HG03460 (cell line): ENCODE measurements around the gene GAK.

Source experiments
- ATAC-seq: cut with Tn5 transposase; IDR thresholded peaks from one replicate; pipeline ENCODE4 v1.9.1; 2021; ENCODE audit not compliant: unreplicated experiment

GAK gene

DNA sequence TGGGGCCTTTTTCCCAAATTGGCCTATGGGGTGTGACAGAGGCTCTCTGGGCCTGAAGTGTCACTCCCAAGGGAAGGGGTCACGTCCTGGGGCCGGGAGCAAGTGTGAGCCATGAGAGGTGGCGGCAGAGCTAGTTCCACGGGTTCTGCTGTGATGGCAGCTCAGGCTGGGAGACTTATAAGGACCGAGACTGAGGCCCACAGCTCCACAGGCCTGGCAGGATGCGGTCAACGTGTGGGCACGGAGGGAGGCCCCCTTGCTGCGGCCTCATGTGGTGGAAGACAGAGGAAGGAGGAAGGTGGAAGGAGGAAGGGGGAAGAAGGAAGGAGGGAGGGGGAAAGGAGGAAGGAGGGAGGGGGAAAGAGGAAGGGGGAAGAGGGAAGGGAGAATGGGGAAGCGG is 99.0 kb downstream of the GAK start:
- ATAC-seq, result no peak

DNA sequence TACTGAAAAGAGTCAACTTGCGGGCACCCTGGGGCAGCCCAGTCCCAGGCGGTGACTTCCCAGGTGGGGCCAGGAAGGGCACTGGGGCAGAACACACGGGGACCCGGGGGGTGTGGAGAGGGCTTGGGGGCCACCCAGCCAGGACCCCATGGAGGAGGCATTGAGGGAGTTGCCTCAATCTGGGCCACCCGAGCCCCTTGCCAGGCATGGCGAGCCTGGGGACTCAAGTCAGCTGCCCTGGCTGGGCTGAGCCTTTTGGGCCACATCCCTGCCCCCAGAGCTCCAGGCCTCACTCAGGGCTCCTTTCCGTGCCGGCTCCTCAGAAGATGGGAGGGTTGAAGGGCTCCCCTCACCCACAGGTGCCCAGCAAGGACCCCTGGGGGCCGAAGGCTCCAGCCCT is 99.6 kb downstream of the GAK start:
- no peak for ATAC-seq

GRCh38 chr4:832108-832507 is 100.0 kb downstream of the GAK start:
- no peak for ATAC-seq

DNA sequence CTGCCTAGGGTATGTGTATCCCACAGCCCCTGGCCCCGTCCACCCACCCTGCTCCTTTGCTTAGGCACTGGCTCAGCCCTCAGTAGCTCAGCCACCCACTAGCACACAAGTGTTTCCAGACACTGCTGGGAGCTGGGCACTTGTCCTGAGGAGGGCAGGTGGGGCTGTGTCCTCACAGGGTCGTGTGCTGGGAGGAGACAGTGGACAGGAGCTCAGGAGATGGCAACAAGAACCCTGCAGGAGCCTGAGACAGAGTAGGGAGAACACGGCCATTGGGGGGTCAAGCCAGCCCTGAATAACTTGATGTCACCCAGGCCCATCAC is 100.7 kb downstream of the GAK start:
- no peak for ATAC-seq

DNA sequence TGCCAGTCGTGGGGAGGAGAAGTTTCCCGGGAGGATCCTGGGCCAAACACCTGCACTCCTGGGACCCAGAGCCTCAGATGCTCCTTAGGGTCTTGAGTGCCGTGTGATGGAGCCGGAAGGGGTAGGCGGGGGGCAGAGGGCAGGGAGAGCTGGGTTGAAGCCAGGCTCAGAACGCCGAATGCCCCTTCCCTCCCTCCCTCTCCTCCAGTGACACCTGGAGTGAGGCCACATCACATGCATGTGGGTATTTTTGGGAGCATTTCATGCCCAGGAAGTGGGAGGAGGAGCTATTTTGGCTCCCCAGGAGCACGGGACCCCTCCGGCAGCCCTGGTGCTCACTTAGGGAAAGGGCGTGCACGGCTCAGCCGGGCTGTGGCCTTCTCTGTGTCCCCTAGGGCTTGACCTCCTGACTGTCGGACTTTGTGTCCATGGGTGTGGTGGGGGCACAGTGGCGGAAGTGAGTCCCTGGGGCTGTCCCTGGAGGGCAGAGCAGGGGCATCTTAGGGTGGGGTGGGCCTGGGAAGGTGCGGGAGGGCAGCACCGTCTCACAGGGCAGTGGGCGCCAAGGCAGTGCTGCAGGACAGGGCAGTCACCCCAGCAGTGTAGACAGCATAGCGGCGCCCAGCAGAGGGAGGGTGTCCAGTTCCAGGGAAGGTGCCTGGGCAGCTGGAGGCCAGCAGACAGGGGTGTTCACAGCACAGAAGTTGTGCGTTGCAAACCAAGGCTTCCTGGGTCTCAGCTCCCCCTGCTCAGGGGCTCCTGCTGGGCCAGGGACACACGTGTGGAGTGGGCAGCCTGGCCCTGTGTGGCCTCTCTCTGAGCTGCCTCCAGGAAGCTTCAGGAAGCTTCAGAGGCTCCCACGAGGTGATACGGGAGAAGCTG is 101.3 kb downstream of the GAK start:
- ATAC-seq, result no peak

- ATAC-seq, result no peak
Observed at GRCh38 chr4:829761-830600, 102.1 kb downstream of the GAK start.

DNA sequence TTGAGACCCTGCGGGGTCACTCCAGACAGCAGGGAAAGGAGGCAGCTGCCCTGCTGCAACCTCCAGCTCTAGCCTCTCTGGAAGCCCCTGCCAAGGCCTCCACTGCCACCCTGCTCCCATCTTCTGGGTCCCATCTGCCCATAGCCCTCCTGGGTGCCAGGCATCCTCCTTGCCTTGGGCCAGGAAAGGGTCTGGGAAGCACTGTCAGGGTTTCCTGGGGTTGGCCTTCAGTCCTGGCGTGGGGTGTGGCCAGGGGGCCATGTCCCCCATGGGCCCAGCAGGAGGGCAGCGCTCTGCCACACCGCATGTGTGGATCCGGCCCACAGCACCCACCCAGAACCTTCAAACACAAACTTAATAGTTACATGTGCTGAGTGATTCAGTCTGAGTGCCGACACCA is 102.8 kb downstream of the GAK start:
- no peak for ATAC-seq

- ATAC-seq, result no peak
Observed at GRCh38 chr4:828641-829271, 103.4 kb downstream of the GAK start.

GRCh38 chr4:827209-828081 is 104.7 kb downstream of the GAK start:
- ATAC-seq, result no peak

DNA sequence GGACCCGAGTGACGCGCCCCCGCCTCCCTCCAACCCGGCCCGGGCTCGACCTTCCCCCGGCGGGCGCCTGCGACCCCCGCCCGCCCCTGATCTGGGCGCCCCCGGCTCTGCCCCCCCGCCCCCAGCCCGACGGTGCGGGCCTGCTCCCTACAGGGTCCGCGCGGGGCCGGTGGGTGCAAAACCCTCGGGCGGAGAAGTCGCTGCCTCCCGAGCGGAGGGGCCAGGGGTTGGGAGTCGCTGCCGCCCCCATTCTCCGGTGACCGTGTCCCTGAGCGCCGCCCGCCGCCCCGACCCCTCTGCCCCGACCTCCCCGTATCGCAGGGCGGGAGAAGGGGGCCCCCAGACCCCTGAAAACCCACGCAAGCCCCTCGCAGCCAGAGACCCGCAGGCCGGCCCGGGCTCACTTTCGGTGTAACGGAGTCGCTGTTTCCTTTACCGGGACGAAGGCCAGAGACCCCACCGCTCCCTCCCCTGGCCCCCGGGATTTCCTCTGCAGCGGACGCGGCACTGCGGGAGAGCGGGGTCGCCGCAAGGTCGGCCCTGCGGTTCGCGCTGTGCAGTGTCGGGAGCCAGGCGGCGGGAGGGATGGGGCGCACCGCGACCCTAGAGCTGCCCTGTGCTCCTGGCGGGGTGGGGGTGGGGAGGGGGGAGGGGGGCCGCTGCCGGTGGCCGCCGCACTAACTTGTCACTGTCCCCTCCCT is 105.5 kb downstream of the GAK start:
- no peak for ATAC-seq

- ATAC-seq, result no peak
Observed at GRCh38 chr4:825971-826330, 106.2 kb downstream of the GAK start, which contains the start of gene CPLX1. TSS of gene CPLX1 (minus strand) at chr4:826129. CDS start at chr4:824522, 1,607 bp downstream.

DNA sequence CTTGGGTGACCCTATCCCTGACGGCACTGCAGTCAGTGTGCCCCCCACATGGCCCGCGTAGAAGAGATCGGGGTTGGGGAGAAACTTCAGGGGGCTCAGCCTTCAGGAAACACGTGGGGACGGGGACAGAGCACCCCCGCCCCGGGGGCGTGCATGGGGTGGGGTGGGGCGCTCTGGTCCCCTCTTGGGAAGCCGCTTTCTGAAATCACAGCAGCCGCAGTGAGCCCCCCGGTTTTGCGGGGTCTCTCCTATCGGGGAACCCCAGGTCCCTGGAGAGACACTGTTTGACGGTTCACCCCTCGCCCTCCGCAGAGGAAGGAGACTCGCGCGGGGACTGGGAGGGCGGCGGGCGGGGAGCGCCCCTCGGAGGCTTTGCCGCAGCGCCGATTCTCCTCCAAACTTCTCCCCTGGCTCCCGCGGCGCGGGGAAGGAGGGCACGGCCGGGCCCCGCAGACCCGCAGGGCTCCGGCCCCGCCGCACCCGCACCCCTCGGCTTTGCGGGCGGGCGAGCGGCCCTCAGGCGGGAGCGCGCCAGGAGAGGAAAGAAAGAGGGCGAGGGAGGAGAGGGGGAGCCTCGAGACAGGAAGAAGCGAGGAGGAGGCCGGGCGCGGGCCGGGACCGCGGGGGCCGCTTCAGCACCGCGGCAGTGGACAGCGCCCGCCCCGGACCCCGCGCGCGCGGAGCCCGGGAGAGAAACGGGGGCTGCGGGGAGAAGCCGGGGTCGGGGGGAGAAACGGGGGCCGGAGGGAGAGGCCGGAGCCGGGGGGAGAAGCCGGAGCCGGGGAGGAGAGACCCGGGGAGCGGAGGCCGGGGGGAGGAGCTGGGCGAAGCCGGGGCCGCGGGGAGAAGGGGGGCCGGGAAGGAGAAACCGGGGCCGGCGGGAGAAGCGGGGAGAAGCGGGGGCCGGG is 106.8 kb downstream of the GAK start:
- no peak for ATAC-seq

DNA sequence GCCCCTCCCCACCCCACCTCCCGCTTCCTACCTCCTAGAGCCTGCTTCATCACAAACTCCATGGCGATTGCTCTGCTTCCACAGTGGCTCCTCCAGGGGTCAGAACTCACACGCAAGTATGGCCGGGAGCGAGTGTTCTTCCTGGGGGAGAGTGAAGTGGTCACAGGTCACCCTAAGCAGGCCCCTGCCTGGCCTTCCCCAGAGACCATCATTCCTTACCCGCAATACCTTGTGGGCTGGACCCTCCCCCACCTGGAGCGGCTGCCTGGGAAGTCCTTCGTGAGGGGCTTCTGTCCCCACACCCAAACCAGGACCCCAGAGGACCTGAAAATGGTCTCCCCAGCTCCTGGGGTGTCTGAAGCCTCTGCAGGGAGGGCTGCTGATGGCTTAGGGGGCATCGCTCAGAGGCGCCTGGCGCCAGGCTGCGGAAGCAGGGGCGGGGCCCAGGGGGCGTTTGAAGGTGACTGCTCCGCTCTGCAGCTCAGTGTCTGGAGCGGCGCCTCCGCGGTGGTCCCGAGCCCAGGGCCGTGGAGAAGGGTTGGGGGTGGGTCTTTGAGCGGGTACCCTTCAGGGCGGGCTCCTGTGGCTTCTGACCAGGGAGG is 107.6 kb downstream of the GAK start:
- ATAC-seq, result no peak

GRCh38 chr4:823761-824460 is 108.2 kb downstream of the GAK start:
- ATAC-seq, result no peak

DNA sequence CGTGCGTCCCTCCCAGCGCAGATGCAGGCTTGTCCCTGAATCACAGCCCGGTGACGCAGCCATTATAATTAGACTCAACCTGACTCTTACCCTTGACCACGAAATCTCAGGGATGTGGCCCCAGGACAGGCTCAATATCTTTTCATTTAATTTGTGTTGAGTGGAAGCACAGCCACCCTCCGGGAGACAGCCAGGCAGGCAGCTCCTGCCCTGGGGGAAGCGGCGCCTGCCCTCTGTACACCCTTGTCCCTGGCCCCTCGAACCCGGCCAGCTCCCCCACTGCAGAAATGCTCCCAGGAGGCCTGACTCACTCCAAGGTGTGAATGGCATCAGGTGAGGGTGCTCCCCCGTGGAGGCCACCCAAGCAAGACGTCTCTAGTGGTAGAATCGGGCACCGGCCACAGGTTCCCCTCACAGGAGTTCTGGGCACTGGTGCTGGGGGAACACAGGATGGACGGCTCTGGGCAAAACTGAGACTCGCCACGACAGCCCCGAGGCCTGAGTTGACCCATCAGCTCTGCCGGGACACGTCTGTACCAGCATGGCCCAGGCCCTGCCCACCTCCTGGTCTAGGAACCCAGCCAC is 108.8 kb downstream of the GAK start:
- ATAC-seq, result no peak

GRCh38 chr4:822361-823175 is 109.5 kb downstream of the GAK start:
- ATAC-seq, result no peak

DNA sequence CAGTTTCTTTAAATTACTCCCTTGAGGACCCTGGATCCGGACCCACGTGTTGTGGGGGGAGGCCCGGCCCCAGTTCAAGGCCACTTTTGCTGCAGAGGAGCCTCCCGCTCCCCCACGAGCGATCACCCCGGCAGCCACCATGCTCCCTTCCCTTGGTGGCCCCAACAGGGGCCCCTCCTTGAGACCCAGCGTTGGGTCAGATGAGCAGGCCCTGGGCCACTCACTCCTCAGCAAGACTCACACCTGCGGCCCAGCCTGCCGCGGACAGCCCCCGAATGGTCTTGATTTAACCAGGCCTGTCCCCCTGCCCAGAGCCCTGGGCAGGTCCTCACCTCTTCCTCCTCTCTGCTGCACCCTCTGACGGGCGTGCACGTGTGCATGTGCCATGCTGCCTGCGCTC is 110.5 kb downstream of the GAK start:
- no peak for ATAC-seq
